HG02840 (cell line): ENCODE measurements around the gene AASDHPPT.
"Not testable (repeated sequence)": the region's sequence is repeated elsewhere in the genome, so short reads cannot be mapped to it uniquely, and the experiment has no call there.

Experiments used
- ATAC-seq: cut with Tn5 transposase; IDR thresholded peaks from one replicate; pipeline ENCODE4 v1.9.1; 2021; ENCODE audit warnings: mild to moderate bottlenecking, moderate library complexity, moderate number of reproducible peaks; ENCODE audit not compliant: unreplicated experiment, low FRiP score

AASDHPPT gene

GRCh38 chr11:106077609-106078455 lies at the start of gene AASDHPPT:
Gene AASDHPPT, plus strand, starts transcription at chr11:106077662. Its CDS starts 49 bp downstream, at chr11:106077711.
- peak; percentile 27 for ATAC-seq

- ATAC-seq = no peak
These were observed 46.9 kb upstream of the AASDHPPT start for GRCh38 chr11:106030609-106031008.

- ATAC-seq = no peak
These were observed 46.2 kb upstream of the AASDHPPT start for GRCh38 chr11:106031202-106031810.

GRCh38 chr11:106031936-106032335 lies 45.5 kb upstream of the AASDHPPT start:
- no peak for ATAC-seq

- no peak for ATAC-seq
These were observed 44.6 kb upstream of the AASDHPPT start for GRCh38 chr11:106032861-106033260.

- ATAC-seq = no peak
These were observed 33.9 kb upstream of the AASDHPPT start for GRCh38 chr11:106043540-106043939.

GRCh38 chr11:106047631-106048030 lies 29.8 kb upstream of the AASDHPPT start:
- no peak for ATAC-seq

GRCh38 chr11:106049727-106050476 lies 27.6 kb upstream of the AASDHPPT start:
- no peak for ATAC-seq

GRCh38 chr11:106051103-106051502 lies 26.4 kb upstream of the AASDHPPT start:
- no peak for ATAC-seq

GRCh38 chr11:106058377-106058776 lies 19.1 kb upstream of the AASDHPPT start:
- not testable (repeated sequence) for ATAC-seq

GRCh38 chr11:106059617-106060016 lies 17.8 kb upstream of the AASDHPPT start:
- no peak for ATAC-seq

GRCh38 chr11:106061249-106061784 lies 16.1 kb upstream of the AASDHPPT start:
- no peak for ATAC-seq

GRCh38 chr11:106061954-106062949 lies 15.2 kb upstream of the AASDHPPT start:
- ATAC-seq = no peak

- no peak for ATAC-seq
These were observed 14.5 kb upstream of the AASDHPPT start for GRCh38 chr11:106063009-106063408.

- ATAC-seq = no peak
These were observed 6.9 kb upstream of the AASDHPPT start for GRCh38 chr11:106070606-106071005.

GRCh38 chr11:106072804-106073203 lies 4.7 kb upstream of the AASDHPPT start:
- ATAC-seq = no peak

- ATAC-seq = no peak
These were observed 1.1 kb upstream of the AASDHPPT start for GRCh38 chr11:106076171-106076918.

GRCh38 chr11:106076919-106077608 lies 398 bp upstream of the AASDHPPT start, which contains the start of gene KBTBD3:
Gene KBTBD3, minus strand, starts transcription at chr11:106077347. Its CDS starts 18,250 bp downstream, at chr11:106059097.
- ATAC-seq = peak; percentile 98
